K562 (cell line): Measurements from ENCODE around the gene KIAA0513. TPM values are rescaled to one million over a fixed set of nuclear protein-coding genes. Genes with fewer than 3 reads are reported as not detected.

Experiments used
- ATAC-seq: fragments of 200-7000 bp; cut with Tn5 transposase; 3 replicates; pipeline ENCODE4 v1.9.1; 2020; ENCODE audit warnings: moderate library complexity
- BruUV-seq: library from RNA; stranded (reverse); fragments of 400-500 nt; replicated peaks from 2 replicates; lab custom pipeline; 2021; lab: Mats Ljungman, UMichigan
- CTCF ChIA-PET: fragments of 300-600 bp; formaldehyde crosslinking; extraction: SDS; loops from one replicate; lab custom pipeline; 2021; ENCODE audit warnings: low intra/inter-chr PET ratio; lab: Yijun Ruan, JAX
- POLR2A ChIA-PET: fragments of 300-600, 350-650 bp; sonication (Branson Sonifier 250); formaldehyde crosslinking; extraction: SDS; loops from one replicate; lab custom pipeline; 2021; ENCODE audit warnings: antibody characterized with exemption, inconsistent platforms; lab: Yijun Ruan, JAX
- DNase-seq, 4 experiments: peaks; one replicate each; pipeline versions ENCODE4 v3.0.0 to v3.0.0-alpha.2; 2011 to 2018; ENCODE audit warnings: low spot score in 3 of 4, mixed read lengths in 3 of 4; ENCODE audit errors: extremely low read depth in 1 of 4
- FAIRE-seq: peaks from 2 replicates; lab custom pipeline; 2011; peaks lifted over from hg19 to GRCh38; lab: Jason Lieb, UNC
- H2AFZ ChIP-seq: 2 replicates; pipeline ENCODE4 v1.6.0; 2011; ENCODE audit warnings: low read depth, low read length, control low read depth, inconsistent platforms
- H3K27ac ChIP-seq: fragments of 200-600 bp; 3 replicates; pipeline ENCODE4 v1.8.0; 2011; ENCODE audit warnings: low read depth, mild to moderate bottlenecking, control low read depth, inconsistent platforms, low read length, moderate library complexity, mixed read lengths; ENCODE audit errors: extremely low read depth
- H3K27me3 ChIP-seq, 2 experiments: fragments of 300-600 bp in 1 of 2; 2 replicates in 1 of 2; 3 replicates in 1 of 2; pipeline versions ENCODE4 v1.6.0 to v1.8.0; 2011; ENCODE audit warnings: inconsistent platforms in 2 of 2, low read length in 2 of 2, mild to moderate bottlenecking in 1 of 2, mixed read lengths in 1 of 2, moderate library complexity in 1 of 2; ENCODE audit not compliant: control insufficient read depth in 2 of 2, insufficient read depth in 2 of 2
- H3K36me3 ChIP-seq: fragments of 300-600 bp; 3 replicates; pipeline ENCODE4 v1.8.0; 2011; ENCODE audit warnings: mild to moderate bottlenecking, low read length, inconsistent platforms; ENCODE audit not compliant: control insufficient read depth, insufficient read depth
- H3K4me1 ChIP-seq, 2 experiments: fragments of 200-600 bp in 1 of 2; replicated peaks in 1 of 2; 2 replicates in 1 of 2; 3 replicates in 1 of 2; pipeline versions ENCODE4 v1.5.1 to v1.8.0; 2011; ENCODE audit warnings: inconsistent platforms in 2 of 2, low read length in 2 of 2, mild to moderate bottlenecking in 1 of 2, mixed read lengths in 1 of 2, moderate library complexity in 1 of 2; ENCODE audit not compliant: control insufficient read depth in 2 of 2, insufficient read depth in 2 of 2
- H3K4me2 ChIP-seq: 2 replicates; pipeline ENCODE4 v1.6.1; 2011; ENCODE audit warnings: low read length, control low read depth, inconsistent platforms, mixed read lengths; ENCODE audit not compliant: insufficient read depth
- H3K4me3 ChIP-seq: fragments of 200-600 bp; sonication (generic), shearing (Covaris generic); 2 replicates; pipeline ENCODE4 v1.5.1; 2016; ENCODE audit warnings: control low read depth, inconsistent platforms
- H3K79me2 ChIP-seq: fragments of 200-600 bp; 3 replicates; pipeline ENCODE4 v1.8.0; 2011; ENCODE audit warnings: low read length, inconsistent platforms; ENCODE audit not compliant: control insufficient read depth, insufficient read depth
- H3K9ac ChIP-seq, 2 experiments: 2 replicates each; pipeline versions ENCODE4 v1.6.0 to v1.6.1; 2011; ENCODE audit warnings: low read depth in 2 of 2, low read length in 2 of 2, control low read depth in 1 of 2, inconsistent platforms in 1 of 2, mild to moderate bottlenecking in 1 of 2, mixed read lengths in 1 of 2; ENCODE audit not compliant: insufficient read depth in 1 of 2
- H3K9me1 ChIP-seq: one replicate; pipeline ENCODE4 v1.6.0; 2011; ENCODE audit warnings: inconsistent platforms, mild to moderate bottlenecking, low read length, moderate library complexity; ENCODE audit not compliant: control insufficient read depth, insufficient read depth
- H3K9me3 ChIP-seq: replicated peaks from 2 replicates; pipeline ENCODE4 v1.5.1; 2011; ENCODE audit warnings: low read depth, low read length, inconsistent platforms; ENCODE audit not compliant: control insufficient read depth, insufficient read depth
- H4K20me1 ChIP-seq: replicated peaks from 2 replicates; pipeline ENCODE4 v1.6.1; 2011; ENCODE audit warnings: low read length, inconsistent platforms, mixed read lengths; ENCODE audit not compliant: control insufficient read depth, insufficient read depth
- MEF2A ChIP-seq: IDR thresholded peaks from 2 replicates; pipeline ENCODE4 v1.6.1; 2011; ENCODE audit warnings: low read depth, mild to moderate bottlenecking, low read length, moderate library complexity; ENCODE audit not compliant: control insufficient read depth
- NFIC ChIP-seq: fragments of 450-650 bp; IDR thresholded peaks from 2 replicates; pipeline ENCODE4 v1.6.1; 2017; ENCODE audit warnings: mild to moderate bottlenecking, inconsistent platforms
- RFX1 ChIP-seq: fragments of 450-650 bp; IDR thresholded peaks from 2 replicates; pipeline ENCODE4 v1.6.1; 2016; ENCODE audit warnings: mild to moderate bottlenecking, moderate library complexity
- SMARCA5 ChIP-seq: fragments of 450-650 bp; IDR thresholded peaks from 2 replicates; pipeline ENCODE4 v1.6.1; 2016
- ZNF24 ChIP-seq: fragments of 450-650 bp; IDR thresholded peaks from 2 replicates; pipeline ENCODE4 v1.6.1; 2016
- WGBS: fragments of 100-300 bp; shearing (Covaris generic); methylation state at CpG from one replicate; pipeline ENCODE4 v1.1.6; 2016; ENCODE audit warnings: low coverage, mixed read lengths; ENCODE audit not compliant: insufficient coverage; ENCODE audit errors: missing lambda C conversion rate; 5-methylcytosine and 5-hydroxymethylcytosine counted together
- in situ Hi-C: fragments of 300-500 bp; cut with MboI; formaldehyde crosslinking; loops from 4 replicates; pipeline ENCODE4 v1.15.0; 2018; ENCODE audit warnings: inconsistent platforms, mixed read lengths
- intact Hi-C: fragments of 100-400 bp; cut with micrococcal nuclease; formaldehyde crosslinking; loops from 2 replicates; pipeline ENCODE4 v1.14.2; 2022
- polyA plus RNA-seq, 8 experiments: library from polyadenylated mRNA; depleted of rRNA in 4 of 8; stranded (reverse) in 5 of 8; unstranded in 3 of 8; fragments of >200 nt; fragmentation: Nextera tagmentation in 2 of 8; fragmentation: Illumina TruSeq in 1 of 8; extraction: Ambion mirVana in 2 of 8; extraction: Trizol in 1 of 8; gene quantifications; 2 replicates each; pipeline versions ENCODE4 v1.2.1 to v1.2.3, GENCODE V29; 2011 to 2014; ENCODE audit warnings: inconsistent platforms in 1 of 8, missing spikeins in 1 of 8
- total RNA-seq, 7 experiments: library from RNA; depleted of rRNA in 6 of 7; stranded (reverse); fragments of >200 nt in 6 of 7; fragmentation: Illumina TruSeq in 2 of 7; extraction: Trizol in 2 of 7; gene quantifications; 2 replicates each; pipeline versions ENCODE4 v1.2.1 to v1.2.3, GENCODE V29; 2011 to 2021; ENCODE audit warnings: low replicate concordance in 1 of 7

Gene KIAA0513
- total and polyA plus RNA-seq, 9 of the 15 experiments (the other 6 are each of a cell fraction or from before 2014, with no cell fraction given) = 0.18 to 13.7 (median 10.2) TPM

GRCh38 chr16:85124636-85125346 lies 97.2 kb downstream of the KIAA0513 start (continued):
- TF ChIP-seq RFX1 = no peak
- TF ChIP-seq ZNF24 = peak; percentile 55; the same call in 1 of the 2 replicates
- peak; percentile 78 for TF ChIP-seq SMARCA5
- TF ChIP-seq, all 486 proteins: peak for 27

- WGBS = 24% methylated on average over 16 of the region's 16 CpGs
- no peak for TF ChIP-seq MEF2A
- peak; percentile 62 for TF ChIP-seq NFIC
- in situ Hi-C loops = no loop called here
- Histone ChIP-seq H3K9ac (peak overlapping the region in 1 of 2 experiments; percentile 75; a peak in 2 of 4 replicates), H3K4me2 (no peak overlapping the region), H3K36me3 (no peaks in the 10 kb centered on the region), H3K79me2 (no peaks in the 10 kb centered on the region), H3K27me3 (peaks cover 11 to 34% of the 10 kb centered on the region in 2 experiments; a peak in 3 of 5 replicates), H3K4me3 (no peak overlapping the region), H3K27ac (no peak overlapping the region), H4K20me1 (no peaks in the 10 kb centered on the region; the same call in 1 of the 2 replicates), H3K9me1 (no peaks in the 10 kb centered on the region), H2AFZ (no peak overlapping the region), H3K9me3 (peaks cover 3% of the 10 kb centered on the region; the same call in 1 of the 2 replicates), H3K4me1 (peaks cover 9 to 22% of the 10 kb centered on the region in 2 experiments)
- FAIRE-seq (peak; percentile 56), DNase-seq (no peak), ATAC-seq (peak; percentile 31)
- ChIA-PET POLR2A (interaction anchor here (0.6 to 0.9 kb wide), 3 partner anchors 8 to 41 kb away, joined by 3 to 4 read pairs (median 4); partner anchors contain the start of gene CIBAR2), CTCF (no interaction called here)
- intact Hi-C loops = no loop called here
- no TSS peak for BruUV-seq
Observed at GRCh38 chr16:85125570-85126393, 98.2 kb downstream of the KIAA0513 start.
